ENCODE measurements around the gene TRPV3.
"Not testable (repeated sequence)": the region's sequence is repeated elsewhere in the genome, so short reads cannot be mapped to it uniquely, and the experiment has no call there.

Gene TRPV3

DNA sequence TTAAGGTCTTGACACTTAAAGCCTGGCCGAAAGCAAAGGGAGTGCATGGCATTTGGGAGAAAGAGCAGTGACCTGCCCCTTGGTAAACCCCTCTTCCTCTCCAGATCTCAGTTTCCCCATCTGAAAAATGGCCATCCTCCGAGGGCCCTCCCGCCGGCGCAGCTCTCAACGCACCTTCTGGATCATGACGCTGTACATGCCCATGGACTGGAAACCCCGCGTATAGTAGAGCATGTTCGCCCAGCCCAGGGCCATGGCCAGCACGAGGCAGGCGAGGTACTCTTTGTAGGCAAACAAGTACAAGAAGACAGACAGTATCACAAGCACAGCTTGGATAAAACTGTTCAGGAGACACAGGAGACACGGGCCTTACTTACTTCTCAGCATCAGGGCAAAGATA is 33.6 kb downstream of the TRPV3 start:
- no peak for DNase-seq (ENCODE audit: low spot score)

DNA sequence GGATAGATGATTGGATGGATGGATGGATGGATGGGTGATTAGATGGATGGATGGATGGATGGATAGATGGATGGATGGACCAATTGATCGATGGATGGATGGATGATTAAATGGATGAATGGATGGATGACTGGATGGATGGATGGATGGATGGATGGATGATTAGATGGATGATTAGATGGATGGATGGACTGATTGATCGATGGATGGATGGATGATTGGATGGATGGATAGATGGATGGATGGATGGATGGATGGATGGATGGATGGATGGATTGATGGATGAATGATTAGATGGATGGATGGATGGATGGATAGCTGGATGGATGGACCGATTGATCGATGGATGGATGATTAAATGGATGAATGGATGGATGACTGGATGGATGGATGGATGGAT is 38.1 kb downstream of the TRPV3 start:
- DNase-seq (ENCODE audit: low spot score): not testable (repeated sequence)

GRCh38 chr17:3514873-3515272 is 42.7 kb downstream of the TRPV3 start:
- no peak for DNase-seq (ENCODE audit: low spot score)

DNA sequence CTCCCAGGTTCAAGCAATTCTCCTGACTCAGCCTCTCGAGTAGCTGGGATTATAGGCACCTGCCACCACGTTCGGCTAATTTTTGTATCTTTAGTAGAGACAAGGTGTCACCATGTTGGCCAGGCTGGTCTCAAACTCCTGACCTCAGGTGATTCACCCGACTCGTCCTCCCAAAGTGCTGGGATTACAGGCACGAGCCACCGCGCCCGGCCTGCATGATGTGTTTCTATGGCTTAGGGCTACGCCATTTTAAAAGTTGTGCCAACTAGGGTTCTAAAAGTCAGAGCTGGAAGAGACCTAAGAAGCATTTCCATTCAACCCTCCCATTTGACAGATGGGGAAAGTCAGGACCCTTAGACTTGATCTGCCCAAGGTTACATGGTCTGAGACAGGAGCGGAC is 43.4 kb downstream of the TRPV3 start:
- not testable (repeated sequence) for DNase-seq (ENCODE audit: low spot score)

- no peak for DNase-seq (ENCODE audit: low spot score)
Measured at GRCh38 chr17:3513305-3514035, 44.1 kb downstream of the TRPV3 start.

DNA sequence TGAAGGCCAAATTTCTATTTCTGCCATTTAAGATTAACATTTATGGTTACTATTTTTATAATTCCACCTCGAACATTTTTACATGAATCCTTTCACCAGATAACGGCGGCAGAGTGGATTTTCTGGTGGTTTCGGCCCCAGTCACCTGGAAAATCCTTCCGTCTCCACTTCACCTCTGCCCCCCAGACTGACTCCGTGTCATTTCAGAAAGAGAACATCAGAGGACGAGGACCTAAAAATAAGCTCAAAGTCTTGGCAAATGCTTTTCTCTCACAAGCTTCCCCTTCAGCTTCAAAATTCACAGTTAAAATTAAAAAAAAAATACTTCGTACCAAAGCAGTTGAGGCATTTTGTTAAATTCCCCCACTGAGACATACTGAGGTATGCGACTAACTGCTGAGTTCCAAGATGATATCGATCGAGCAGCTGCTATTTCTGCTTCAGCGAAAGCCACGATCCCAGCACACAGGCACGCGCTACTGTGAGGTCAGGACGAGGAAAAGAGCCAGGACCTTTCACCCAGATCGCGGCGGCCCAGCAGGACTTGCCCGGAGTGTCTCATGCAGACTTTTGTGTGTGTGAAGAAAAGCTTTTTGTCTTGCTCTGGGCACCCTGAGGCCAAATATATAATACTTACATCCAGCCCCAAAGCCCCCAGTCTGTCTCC is 45.0 kb downstream of the TRPV3 start:
- DNase-seq (ENCODE audit: low spot score): peak; percentile 92

DNA sequence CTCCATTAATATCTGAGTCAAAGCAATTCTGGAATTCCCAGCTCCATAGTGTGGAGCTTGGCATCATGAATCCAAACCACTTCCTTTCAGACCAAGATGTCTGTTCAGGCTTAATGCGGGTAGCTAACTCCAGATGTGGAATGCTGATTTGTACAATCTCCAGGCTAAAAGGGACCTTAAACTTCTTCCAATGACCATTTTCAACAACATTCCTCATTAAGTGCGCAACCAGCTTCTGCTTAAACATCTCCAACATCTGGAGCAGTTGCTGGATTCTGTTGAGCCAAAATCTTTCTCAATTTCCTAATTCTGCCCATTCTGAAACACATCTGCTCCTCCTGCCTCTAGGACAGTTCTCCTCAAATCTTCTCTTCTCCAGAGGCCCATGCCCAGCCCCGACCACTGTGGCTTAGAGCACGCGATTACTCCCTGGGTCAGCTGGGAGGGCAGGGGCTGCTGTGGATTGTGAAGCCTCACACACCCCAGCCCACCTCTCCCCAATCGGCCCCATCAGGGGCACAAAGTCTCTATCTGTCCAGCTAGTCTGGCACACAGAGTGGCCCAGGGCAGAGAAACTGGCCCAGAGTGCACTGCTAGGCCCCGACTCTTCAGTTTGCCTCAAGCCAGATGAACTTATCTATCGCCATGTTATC is 45.6 kb downstream of the TRPV3 start:
- DNase-seq (ENCODE audit: low spot score): peak; percentile 60

DNA sequence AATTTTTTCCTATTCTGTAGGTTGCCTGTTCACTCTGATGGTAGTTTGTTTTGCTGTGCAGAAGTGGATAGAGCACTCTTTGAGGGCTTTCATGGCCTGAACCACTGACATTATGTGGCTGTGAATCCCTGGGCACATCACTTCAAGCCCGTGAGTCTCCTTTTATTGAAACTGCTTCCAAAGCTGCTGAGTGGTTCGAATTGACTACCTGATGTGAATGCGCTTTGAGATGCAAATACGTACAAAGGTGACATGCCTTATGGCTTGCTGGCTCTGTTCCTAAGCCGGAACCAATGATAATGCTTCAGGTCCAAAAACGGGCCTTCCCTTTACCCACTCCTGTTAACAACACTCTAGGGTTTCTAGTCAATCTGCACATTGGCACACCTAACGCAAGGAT is 47.5 kb downstream of the TRPV3 start:
- DNase-seq (ENCODE audit: low spot score): no peak

GRCh38 chr17:3507869-3508268 is 49.7 kb downstream of the TRPV3 start:
- no peak for DNase-seq (ENCODE audit: low spot score)

DNA sequence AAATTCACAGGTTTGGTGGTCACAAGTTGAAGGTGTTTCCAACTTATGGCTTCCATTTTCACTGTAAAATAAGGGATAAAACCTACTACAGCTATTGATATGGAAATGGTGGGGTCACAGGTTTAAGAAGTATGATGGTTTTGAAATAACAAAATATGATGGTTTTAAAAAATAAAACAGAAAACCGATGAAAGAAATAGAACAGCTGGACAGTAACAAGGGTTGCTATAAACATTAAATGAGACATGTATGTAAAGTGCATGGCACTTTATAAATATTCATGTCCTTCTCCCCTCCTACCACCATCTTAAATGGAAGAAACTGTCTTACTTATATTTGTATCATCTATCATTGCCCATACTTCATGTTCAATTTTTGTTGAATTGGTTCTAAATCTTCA is 50.5 kb downstream of the TRPV3 start:
- no peak for DNase-seq (ENCODE audit: low spot score)

- no peak for DNase-seq (ENCODE audit: low spot score)
Measured at GRCh38 chr17:3506054-3506453, 51.6 kb downstream of the TRPV3 start.

DNA sequence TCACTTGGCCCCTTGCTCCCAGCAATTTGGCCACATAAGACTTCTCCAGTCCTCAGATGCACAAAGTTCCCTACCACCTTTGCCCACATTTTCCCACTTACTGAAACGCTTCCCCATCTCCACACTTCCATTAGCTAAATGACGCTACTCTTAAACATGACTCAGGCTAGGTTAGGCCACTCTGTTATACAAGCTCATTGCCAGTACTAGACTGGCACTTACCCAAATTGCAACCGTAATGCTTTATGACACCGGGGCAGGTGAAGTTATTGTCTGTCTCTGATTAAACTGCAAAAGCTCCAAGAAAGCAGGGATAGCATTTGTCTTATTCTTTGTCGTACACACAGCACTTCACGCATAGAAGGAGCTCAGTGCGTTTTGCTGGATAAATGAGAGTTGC is 52.6 kb downstream of the TRPV3 start:
- DNase-seq (ENCODE audit: low spot score): no peak

DNA sequence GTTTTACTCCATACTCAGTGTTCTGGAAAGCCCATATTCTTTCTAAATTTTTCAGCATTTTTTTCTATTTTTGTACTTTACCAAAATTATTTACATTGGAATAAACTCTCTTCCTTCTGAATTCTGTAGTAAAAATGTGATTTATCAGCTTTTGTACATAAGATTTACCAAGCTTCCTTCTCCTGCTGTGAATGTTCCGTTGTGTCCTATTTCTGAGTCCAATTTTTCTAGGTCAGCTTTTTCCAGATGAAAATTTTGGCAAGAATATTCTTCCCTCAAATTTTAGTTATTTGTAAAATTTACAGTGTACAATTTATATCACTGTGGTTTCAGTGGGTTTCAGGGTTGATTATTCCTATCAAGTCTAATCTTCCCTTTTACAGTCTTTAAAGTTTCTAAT is 54.3 kb downstream of the TRPV3 start:
- DNase-seq (ENCODE audit: low spot score): no peak

DNA sequence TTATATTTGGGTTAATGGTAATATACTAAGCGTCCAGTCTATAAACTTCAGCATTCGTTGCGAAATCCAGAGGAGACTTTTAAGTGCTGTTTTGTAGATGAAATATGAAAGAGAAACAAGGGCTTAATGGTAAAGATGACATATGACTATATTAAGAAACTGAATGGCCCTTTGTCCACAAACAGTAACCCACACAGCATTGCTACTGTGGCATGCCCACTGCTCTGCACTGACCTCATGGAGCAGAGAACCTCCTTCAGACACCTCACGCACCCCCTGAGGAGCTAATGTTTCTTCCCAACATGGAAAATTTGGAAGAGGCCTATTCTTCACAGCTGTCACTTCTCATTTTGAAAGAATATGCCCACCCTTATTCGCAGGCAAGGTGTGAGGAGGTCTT is 55.1 kb downstream of the TRPV3 start:
- no peak for DNase-seq (ENCODE audit: low spot score)

- DNase-seq (ENCODE audit: low spot score): no peak
Measured at GRCh38 chr17:3501344-3501743, 56.3 kb downstream of the TRPV3 start.

- no peak for DNase-seq (ENCODE audit: low spot score)
Measured at GRCh38 chr17:3497101-3497500, 60.5 kb downstream of the TRPV3 start.

GRCh38 chr17:3485481-3486068 is 72.0 kb downstream of the TRPV3 start:
- DNase-seq (ENCODE audit: low spot score): no peak

GRCh38 chr17:3482852-3483251 is 74.8 kb downstream of the TRPV3 start:
- DNase-seq (ENCODE audit: low spot score): no peak

GRCh38 chr17:3479988-3480387 is 77.6 kb downstream of the TRPV3 start:
- DNase-seq (ENCODE audit: low spot score): no peak

DNA sequence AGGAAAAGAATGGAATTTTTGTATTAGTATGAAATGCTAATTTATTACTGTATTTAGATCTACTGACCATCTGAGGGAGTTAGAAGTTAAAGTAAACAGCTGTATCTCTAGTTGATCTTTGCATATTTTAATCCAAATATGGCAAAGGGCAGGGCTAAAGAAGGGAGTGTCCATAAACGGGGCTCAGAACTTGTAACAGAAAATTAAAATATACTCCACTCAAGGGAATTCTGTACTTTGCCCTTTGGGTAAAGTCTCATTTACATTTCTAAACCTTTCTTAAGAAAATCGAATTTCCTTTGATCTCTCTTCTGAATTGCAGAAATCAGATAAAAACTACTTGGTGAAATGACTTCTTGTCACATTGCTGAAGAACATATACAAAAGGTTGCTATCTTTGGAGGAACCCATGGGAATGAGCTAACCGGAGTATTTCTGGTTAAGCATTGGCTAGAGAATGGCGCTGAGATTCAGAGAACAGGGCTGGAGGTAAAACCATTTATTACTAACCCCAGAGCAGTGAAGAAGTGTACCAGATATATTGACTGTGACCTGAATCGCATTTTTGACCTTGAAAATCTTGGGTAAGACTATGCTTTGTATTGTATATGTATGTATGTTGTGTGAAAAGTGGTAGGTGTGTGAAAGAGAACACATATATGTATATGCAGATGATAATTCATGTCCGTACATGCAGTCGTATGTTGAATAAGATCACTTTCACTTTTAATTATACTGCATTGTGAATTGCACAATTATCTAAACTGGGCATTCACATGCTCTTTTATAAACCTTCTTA is 81.6 kb downstream of the TRPV3 start, which contains the start of gene ASPA:
Gene ASPA, plus strand, starts transcription at position 186 of the 799 bp plus-strand sequence. Its CDS starts 163 bp downstream, at position 349.
- peak; percentile 52 for DNase-seq (ENCODE audit: low spot score)

DNA sequence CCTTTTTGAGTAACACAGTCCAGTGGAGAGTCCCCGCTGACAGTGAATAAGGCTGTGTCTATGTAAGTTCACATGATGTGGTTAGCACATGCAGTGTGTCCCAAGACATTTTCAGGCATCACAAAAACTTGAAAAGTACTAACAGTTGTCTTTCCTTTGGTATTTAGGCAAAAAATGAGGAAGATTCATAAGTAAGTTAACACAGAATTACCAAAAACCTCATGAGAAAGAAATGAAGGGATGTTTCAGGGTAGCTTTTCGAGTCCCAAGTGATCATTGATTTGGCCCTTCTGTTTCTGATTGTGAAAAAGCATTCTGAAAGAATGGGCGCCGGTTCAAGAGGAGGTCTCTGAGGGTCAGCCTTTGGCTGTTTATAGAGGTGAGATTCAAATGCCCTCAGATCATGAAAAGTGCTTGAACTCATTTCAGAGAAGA is 82.3 kb downstream of the TRPV3 start:
- no peak for DNase-seq (ENCODE audit: low spot score)

DNA sequence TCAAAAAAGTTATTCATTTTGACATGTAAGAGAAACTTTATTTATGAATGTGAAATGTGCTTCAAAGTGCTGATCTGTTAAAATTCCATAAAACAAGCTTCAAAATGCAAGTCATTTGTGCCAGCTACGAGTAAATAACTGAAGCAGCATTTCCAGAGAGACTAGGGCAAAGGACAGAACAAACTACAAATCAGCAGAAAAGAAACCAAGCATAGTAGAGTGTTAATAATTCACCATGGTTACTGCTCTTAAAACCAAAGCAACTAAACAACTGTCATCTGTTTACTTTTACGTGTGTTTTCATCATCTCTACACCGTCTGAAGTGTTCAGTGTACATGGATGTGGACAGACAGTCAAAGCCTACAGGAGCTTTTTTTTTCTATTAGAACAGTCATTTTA is 83.4 kb downstream of the TRPV3 start:
- no peak for DNase-seq (ENCODE audit: low spot score)

Measured in AG20443 (cell line).